Endometrial microvascular endothelial cells (primary cell): ENCODE measurements around the gene ADAM17. TPM values are rescaled to one million over a fixed set of nuclear protein-coding genes. Genes with fewer than 3 reads are reported as not detected.
"Not testable (repeated sequence)": the region's sequence is repeated elsewhere in the genome, so short reads cannot be mapped to it uniquely, and the experiment has no call there.

Experiments used
- in situ Hi-C: cut with HindIII; loops from 2 replicates; pipeline ENCODE4 v1.10.0; 2017; ENCODE audit warnings: low sequenced_read_pairs, low pct_unique_long_range_greater_than_20kb; ENCODE audit errors: inconsistent ontology term
- total RNA-seq: library from RNA; depleted of rRNA; stranded (reverse); fragments of >200 nt; gene quantifications from one replicate; pipeline ENCODE4 v1.2.3, GENCODE V29; 2015; ENCODE audit errors: inconsistent ontology term

Gene ADAM17
- total RNA-seq, 1 donor from 2014 or later = 30.3 TPM

DNA sequence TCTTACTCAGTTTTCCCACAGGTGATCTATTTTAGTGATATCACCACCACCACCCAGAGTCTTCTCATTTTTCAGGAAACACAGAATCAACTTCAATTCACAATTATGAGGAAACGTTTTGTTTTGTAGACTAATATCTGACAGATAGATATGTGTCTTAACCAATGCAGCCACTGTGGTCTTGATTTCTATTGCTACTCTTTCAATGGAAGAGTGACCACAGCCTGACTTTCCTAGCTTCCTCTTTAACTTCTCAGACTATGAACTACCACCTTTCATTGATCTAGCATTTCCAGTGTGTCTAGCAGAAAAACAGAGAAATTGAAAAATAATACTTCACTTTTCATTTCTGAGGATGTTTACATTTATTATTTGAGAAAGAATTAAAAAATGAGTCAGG is 20.5 kb downstream of the ADAM17 start:
- in situ Hi-C loops = no loop called here

DNA sequence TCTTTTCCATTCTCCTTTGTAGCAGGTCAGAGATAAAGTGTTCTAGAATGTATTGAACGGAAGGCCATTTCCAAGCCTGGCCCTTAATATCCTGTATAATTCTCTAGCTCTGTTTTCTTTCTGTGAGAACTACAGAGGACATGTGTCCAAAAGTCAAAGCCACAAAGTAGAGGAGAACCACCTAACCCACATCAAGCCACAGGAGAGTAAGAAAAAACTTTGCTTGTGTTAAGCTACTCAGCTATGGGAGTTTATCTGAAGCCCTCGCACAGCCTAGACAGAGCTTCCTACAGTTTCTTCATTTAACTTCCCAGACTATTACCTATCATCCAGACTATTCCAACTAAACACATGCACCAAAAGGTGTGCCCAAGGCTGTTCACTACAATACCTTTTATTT is 22.0 kb downstream of the ADAM17 start:
- in situ Hi-C loops = no loop called here

DNA sequence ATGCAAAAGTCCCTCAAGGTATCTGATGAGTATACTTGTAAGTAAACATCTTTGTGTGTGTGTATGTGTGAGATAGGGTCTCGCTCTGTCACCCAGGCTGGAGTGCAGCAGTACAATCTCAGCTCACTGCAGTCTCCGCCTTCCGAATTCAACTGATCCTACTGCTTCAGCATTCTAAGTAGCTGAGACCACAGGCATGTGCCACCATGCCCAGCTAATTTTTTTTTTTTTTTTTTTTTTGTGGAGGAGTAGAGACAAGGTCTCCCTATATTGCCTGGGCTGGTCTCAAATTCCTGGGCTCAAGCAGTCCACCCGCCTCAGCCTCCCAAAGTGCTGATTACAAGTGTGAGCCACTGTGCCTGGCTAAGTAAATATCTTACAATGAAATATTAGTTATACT is 23.2 kb downstream of the ADAM17 start:
- in situ Hi-C loops = no loop called here

GRCh38 chr2:9527995-9528787 is 27.4 kb downstream of the ADAM17 start:
- in situ Hi-C loops = no loop called here

GRCh38 chr2:9525266-9525665 is 30.4 kb downstream of the ADAM17 start:
- in situ Hi-C loops = no loop called here

- in situ Hi-C loops = no loop called here
Measured at GRCh38 chr2:9524291-9524690, 31.3 kb downstream of the ADAM17 start.

- in situ Hi-C loops = no loop called here
Measured at GRCh38 chr2:9519250-9519649, 36.4 kb downstream of the ADAM17 start.

DNA sequence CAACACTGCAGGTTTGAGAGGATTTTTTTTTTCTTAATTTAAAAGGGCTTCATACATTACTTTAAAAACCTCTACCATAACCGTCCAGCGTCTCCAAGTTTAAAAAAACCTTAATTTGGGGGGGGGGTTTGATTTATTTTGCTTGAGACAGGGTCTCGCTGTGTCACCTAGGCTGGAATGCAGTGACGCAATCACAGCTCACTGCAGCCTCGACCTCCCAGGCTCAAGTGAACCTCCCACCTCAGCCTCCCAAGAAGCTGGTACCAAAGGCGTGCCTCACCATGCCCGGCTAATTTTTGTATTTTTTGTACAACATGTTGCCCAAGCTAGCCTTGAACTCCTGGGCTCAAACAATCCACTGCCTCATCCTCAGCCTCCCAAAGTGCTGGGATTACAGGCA is 36.9 kb downstream of the ADAM17 start:
- in situ Hi-C loops = no loop called here

- in situ Hi-C loops = no loop called here
Measured at GRCh38 chr2:9518163-9518562, 37.5 kb downstream of the ADAM17 start.

- in situ Hi-C loops = no loop called here
Measured at GRCh38 chr2:9517118-9517782, 38.4 kb downstream of the ADAM17 start.

DNA sequence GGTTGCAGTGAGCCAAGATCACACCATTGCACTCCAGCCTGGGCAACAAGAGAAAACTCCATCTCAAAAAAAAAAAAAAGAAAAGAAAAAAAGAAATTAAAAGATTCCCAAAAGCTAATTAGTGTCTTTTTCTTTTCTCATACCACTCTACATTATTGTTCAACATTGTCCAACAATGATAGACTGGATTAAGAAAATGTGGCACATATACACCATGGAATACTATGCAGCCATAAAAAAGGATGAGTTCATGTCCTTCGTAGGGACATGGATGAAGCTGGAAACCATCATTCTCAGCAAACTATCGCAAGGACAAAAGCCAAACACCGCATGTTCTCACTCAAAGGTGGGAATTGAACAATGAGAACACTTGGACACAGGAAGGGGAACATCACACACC is 41.7 kb downstream of the ADAM17 start:
- in situ Hi-C loops = not testable (repeated sequence)

DNA sequence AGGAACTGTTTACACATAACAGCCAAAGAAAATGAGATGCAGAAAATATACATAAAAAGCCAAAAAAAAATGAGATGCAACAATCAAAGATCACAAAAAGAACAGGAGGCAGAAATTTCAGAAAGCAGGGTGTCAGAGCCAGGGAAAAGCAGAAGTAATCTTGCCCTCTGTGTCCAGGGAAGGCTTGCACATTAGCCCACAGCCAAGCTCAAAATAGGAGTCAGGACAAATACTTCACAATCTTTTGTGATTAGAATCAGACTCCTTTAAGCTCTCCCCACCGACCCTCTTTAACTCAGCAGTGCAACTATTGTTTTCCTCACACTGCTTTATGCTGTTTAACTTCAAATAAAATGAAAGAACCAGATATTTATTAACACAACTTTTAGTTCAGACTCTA is 46.7 kb downstream of the ADAM17 start:
- in situ Hi-C loops = no loop called here

- in situ Hi-C loops = no loop called here
Measured at GRCh38 chr2:9498210-9498609, 57.4 kb downstream of the ADAM17 start.

DNA sequence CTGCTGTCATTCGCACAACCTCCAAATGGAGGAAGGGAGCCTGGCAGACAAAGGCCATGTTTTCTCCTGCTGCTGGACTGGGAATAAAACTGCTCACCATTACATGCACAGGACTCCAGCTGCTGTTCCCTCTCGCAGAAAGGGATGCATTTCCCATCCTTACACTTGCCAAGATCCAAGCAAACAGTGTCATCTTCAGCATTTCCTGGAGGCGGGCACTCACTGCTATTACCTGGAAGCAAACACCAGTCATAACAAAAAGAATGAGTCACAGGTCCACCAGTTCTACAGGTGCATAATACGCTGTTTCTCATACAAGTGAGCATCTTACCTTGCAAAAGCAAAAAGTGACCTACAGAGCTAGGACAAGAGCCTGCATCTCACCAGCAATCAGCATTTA is 58.6 kb downstream of the ADAM17 start:
- in situ Hi-C loops = no loop called here

- in situ Hi-C loops = no loop called here
Measured at GRCh38 chr2:9494081-9494480, 61.5 kb downstream of the ADAM17 start.

- in situ Hi-C loops = no loop called here
Measured at GRCh38 chr2:9493478-9493877, 62.2 kb downstream of the ADAM17 start.

DNA sequence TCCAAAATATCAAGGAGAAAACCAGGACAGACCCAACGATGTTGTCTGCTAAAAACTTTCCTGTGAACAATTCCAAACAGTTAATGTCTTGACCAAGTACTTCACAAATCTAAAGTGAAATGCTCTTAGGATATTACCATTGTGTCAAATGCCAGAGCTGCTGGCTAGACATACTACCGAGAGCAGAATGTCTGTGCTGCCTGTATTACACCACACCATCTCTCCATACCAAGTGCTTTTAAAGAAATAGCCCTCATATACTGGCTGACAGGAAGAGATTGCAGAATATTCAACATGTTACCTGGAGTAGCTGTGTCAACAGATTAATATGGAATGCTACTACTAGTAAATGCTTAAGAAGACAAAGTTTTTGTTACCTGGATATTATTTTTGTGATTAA is 62.7 kb downstream of the ADAM17 start:
- in situ Hi-C loops = no loop called here

- in situ Hi-C loops = no loop called here
Measured at GRCh38 chr2:9490789-9491188, 64.8 kb downstream of the ADAM17 start.

DNA sequence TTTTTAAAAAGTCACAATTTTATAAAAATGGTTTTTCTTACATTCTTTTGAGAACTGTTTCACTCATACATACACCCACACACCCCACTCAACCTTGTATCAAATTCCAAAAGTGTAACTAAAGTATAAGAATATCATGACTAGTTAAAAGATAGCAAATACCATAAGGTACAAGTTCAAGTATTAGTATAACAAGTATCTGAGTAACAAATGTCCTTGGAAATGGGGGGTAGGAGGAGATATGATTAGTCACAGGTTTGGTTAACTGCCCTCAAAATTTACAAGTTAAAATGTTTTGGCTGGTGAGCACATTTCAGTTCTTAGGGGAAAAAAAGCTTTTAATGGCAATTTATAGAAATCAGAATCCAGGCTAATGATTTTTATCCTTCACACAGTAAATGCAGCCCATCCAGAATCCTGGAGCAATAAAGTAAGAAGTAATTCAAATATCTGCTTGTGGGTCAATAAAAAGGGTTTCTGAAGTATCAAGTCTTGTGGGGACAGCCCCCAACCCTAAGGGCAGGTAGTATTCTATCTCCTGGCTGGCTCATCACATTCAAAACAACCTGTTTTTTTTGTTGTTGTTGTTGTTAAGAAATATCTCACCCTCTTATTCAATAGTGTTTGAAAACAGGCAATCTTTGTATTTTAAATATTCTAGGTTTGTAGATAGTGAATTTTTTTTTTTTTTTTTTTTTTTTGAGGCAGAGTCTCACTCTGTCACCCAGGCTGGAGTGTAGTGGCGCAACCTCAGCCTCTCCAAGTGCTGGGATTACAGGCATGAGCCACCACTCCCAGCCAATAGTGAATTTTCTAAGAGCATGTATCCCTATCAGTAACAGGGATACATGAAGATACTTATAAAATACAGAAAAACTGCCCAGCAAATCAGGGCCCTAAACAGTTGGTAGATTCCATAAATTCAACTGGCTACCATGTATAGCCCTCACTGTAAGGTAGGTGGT is 66.8 kb downstream of the ADAM17 start:
- in situ Hi-C loops = no loop called here
